ENCODE results near the gene PFN2.

The PFN2 gene

GRCh38 chr3:149917124-149917667 is 53.5 kb downstream of the PFN2 start:
- DNase-seq (ENCODE audit: low spot score): no peak
